Osteoblast (primary cell): Measurements from ENCODE around the gene IQCM. TPM values are rescaled to one million over a fixed set of nuclear protein-coding genes. Genes with fewer than 3 reads are reported as not detected.

Experiments
- DNase-seq: peaks from one replicate; pipeline ENCODE4 v3.0.0; 2011; ENCODE audit warnings: low spot score, mixed read lengths; ENCODE audit not compliant: insufficient read length; ENCODE audit errors: missing footprints
- H2AFZ ChIP-seq: 2 replicates; pipeline ENCODE4 v1.6.0; 2011; ENCODE audit warnings: mild to moderate bottlenecking, low read length
- H3K27ac ChIP-seq: 2 replicates; pipeline ENCODE4 v1.5.1; 2011; ENCODE audit warnings: mild to moderate bottlenecking, low read depth, low read length, moderate library complexity
- H3K27me3 ChIP-seq: 2 replicates; pipeline ENCODE4 v1.6.0; 2012; ENCODE audit warnings: mild to moderate bottlenecking, control low read depth, inconsistent platforms, low read length, moderate library complexity; ENCODE audit not compliant: insufficient read depth
- H3K36me3 ChIP-seq: 2 replicates; pipeline ENCODE4 v1.5.1; 2011; ENCODE audit warnings: mild to moderate bottlenecking, low read length, control low read depth, moderate library complexity; ENCODE audit not compliant: insufficient read depth
- H3K4me1 ChIP-seq: 2 replicates; pipeline ENCODE4 v1.5.1; 2011; ENCODE audit warnings: mild to moderate bottlenecking, low read length, control low read depth, moderate library complexity; ENCODE audit not compliant: insufficient read depth
- H3K4me2 ChIP-seq: 2 replicates; pipeline ENCODE4 v1.6.0; 2011; ENCODE audit warnings: mild to moderate bottlenecking, low read length; ENCODE audit not compliant: insufficient read depth
- H3K4me3 ChIP-seq: fragments of 200-600 bp; sonication (generic); 3 replicates; pipeline ENCODE4 v1.5.1; 2012; ENCODE audit warnings: mild to moderate bottlenecking, low read length, inconsistent platforms; ENCODE audit not compliant: insufficient read depth
- H3K79me2 ChIP-seq: 2 replicates; pipeline ENCODE4 v1.6.0; 2012; ENCODE audit warnings: mild to moderate bottlenecking, low read length, control low read depth, inconsistent platforms; ENCODE audit not compliant: insufficient read depth
- H3K9me3 ChIP-seq: 2 replicates; pipeline ENCODE4 v1.5.1; 2011; ENCODE audit warnings: low read depth, low read length, control low read depth
- H4K20me1 ChIP-seq: 2 replicates; pipeline ENCODE4 v1.6.0; 2012; ENCODE audit warnings: mild to moderate bottlenecking, low read length, control low read depth; ENCODE audit not compliant: insufficient read depth
- total RNA-seq: library from RNA; depleted of rRNA; stranded (reverse); fragments of >200 nt; gene quantifications from 2 replicates; pipeline ENCODE4 v1.2.3, GENCODE V29; 2012
- TF ChIP-seq, protein P1 (sequence below): IDR thresholded peaks from 2 replicates; pipeline ENCODE4 v1.5.1; 2011; ENCODE audit warnings: mild to moderate bottlenecking, low read depth, low read length, moderate library complexity; ENCODE audit errors: extremely low read depth

The IQCM gene
- total RNA-seq, 1 donor: not detected

DNA sequence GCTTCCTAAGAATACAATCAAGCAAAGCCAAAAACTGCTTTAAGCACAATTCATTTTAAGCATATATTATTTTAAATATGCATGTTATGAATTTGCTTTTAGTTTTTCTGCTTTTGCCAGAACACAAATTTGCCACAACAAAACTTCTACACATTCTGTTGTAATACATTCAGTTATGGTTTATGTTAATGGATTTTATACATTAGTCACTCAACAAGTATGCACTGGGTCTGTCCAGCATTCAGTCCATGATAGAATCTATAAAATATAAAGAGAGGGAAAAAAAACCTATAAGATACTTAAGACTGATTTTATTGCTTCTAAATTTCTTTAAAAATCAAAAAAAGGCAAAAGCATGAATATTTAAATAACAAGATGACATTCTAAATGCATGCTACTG lies 22.2 kb downstream of the IQCM start:
- Histone ChIP-seq H2AFZ (no peak overlapping the region), H4K20me1 (no peaks in the 10 kb centered on the region), H3K9me3 (no peaks in the 10 kb centered on the region), H3K4me1 (peaks cover 4% of the 10 kb centered on the region), H3K79me2 (no peaks in the 10 kb centered on the region), H3K4me3 (no peak overlapping the region), H3K4me2 (no peak overlapping the region), H3K36me3 (no peaks in the 10 kb centered on the region), H3K27me3 (no peaks in the 10 kb centered on the region), H3K27ac (no peak overlapping the region)
- TF ChIP-seq, protein P1, sequence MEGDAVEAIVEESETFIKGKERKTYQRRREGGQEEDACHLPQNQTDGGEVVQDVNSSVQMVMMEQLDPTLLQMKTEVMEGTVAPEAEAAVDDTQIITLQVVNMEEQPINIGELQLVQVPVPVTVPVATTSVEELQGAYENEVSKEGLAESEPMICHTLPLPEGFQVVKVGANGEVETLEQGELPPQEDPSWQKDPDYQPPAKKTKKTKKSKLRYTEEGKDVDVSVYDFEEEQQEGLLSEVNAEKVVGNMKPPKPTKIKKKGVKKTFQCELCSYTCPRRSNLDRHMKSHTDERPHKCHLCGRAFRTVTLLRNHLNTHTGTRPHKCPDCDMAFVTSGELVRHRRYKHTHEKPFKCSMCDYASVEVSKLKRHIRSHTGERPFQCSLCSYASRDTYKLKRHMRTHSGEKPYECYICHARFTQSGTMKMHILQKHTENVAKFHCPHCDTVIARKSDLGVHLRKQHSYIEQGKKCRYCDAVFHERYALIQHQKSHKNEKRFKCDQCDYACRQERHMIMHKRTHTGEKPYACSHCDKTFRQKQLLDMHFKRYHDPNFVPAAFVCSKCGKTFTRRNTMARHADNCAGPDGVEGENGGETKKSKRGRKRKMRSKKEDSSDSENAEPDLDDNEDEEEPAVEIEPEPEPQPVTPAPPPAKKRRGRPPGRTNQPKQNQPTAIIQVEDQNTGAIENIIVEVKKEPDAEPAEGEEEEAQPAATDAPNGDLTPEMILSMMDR: no peak
- no peak for DNase-seq

DNA sequence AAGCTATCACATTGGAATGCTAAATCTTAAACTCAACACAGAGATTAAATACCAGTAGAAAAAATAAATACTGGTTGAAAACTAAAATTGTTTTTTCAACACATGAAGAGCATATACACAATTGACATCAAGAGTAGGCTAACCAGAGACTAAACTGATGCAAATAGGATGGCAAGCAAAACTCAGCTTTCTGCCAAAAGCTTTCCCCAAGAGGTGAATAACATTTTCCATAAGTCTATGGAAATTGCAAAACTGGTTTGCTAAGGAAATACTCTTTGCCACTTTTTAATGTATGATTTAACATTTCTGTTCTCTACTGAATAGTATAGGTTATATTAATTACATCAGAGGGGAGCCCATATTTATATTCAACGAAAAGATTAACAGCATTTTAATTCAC lies 23.8 kb downstream of the IQCM start:
- no peak overlapping the region for H3K4me2 ChIP-seq
- TF ChIP-seq, protein P1: no peak
- no peak for DNase-seq

DNA sequence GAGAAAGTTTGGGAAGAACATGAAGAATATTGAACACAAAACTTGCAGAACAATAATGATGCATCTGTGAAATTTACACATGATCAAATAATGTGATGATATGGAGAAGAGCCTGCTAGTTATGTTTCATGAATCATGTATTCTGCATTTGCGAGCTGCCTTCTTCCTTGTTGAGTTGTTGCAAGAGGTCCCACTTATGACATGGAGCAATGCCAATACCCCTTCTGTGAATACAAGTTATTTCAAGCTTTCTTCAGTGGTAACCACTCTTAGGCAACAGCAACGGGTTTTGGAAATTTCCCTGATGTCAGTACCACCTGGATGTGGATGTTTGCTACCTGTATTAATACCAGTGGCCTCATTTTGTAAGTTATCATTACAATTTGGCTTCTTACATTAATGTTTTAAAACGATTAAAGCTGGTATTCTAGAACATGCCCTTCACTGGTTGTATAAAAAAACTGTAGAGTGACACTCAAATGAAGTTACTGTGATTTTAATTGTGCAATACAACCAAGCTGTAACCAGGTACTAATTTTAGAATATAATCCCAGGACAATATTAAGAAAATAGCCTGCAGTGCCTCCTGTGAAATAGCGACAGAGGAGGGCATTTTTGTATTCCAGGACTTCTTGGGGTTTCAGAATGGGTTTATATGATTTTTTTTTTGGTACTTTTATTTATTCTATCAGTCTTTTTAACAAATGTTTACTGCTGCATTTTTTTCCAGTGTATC lies 25.3 kb downstream of the IQCM start:
- H3K4me3 ChIP-seq: no peak overlapping the region
- no peak overlapping the region for H3K4me2 ChIP-seq
- H3K9me3 ChIP-seq: no peaks in the 10 kb centered on the region
- DNase-seq: no peak
- TF ChIP-seq, protein P1: no peak
- no peak overlapping the region for H2AFZ ChIP-seq
- H3K27ac ChIP-seq: no peak overlapping the region
- H3K4me1 ChIP-seq: peaks cover 4% of the 10 kb centered on the region
- H3K27me3 ChIP-seq: no peaks in the 10 kb centered on the region
- H3K79me2 ChIP-seq: no peaks in the 10 kb centered on the region
- H4K20me1 ChIP-seq: no peaks in the 10 kb centered on the region
- H3K36me3 ChIP-seq: no peaks in the 10 kb centered on the region

More for the DNA sequence above, 23.8 kb downstream of the IQCM start:
- no peaks in the 10 kb centered on the region for H3K9me3 ChIP-seq
- H3K79me2 ChIP-seq: no peaks in the 10 kb centered on the region
- no peak overlapping the region for H3K27ac ChIP-seq
- H4K20me1 ChIP-seq: no peaks in the 10 kb centered on the region
- H3K4me1 ChIP-seq: peaks cover 4% of the 10 kb centered on the region
- H3K4me3 ChIP-seq: no peak overlapping the region
- H3K27me3 ChIP-seq: no peaks in the 10 kb centered on the region
- H2AFZ ChIP-seq: no peak overlapping the region
- no peaks in the 10 kb centered on the region for H3K36me3 ChIP-seq

DNA sequence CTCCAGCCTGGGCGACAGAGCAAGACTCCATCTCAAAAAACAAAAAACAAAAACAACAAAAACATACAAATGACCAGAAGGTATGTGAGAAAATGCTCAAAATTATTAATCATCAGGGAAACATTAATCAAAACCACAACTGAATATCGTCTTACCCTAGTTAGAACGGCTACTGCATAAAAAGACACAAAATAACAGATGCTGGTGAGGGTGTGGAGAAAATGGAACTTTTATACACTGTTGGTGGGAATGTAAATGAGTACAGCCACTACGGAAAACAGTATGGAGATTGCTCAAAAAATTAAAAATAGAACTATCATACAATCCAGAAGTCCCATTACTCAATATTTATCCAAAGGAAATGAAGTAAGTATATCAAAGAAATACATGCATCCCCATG lies 27.3 kb downstream of the IQCM start:
- H3K27me3 ChIP-seq: no peaks in the 10 kb centered on the region
- H3K36me3 ChIP-seq: no peaks in the 10 kb centered on the region
- H3K79me2 ChIP-seq: no peaks in the 10 kb centered on the region
- no peaks in the 10 kb centered on the region for H3K9me3 ChIP-seq
- TF ChIP-seq, protein P1: no peak
- H3K27ac ChIP-seq: no peak overlapping the region
- no peak overlapping the region for H3K4me2 ChIP-seq
- no peaks in the 10 kb centered on the region for H4K20me1 ChIP-seq
- no peaks in the 10 kb centered on the region for H3K4me1 ChIP-seq
- no peak for DNase-seq
- no peak overlapping the region for H2AFZ ChIP-seq
- H3K4me3 ChIP-seq: no peak overlapping the region
